Measurements from ENCODE around the gene ALPK1. TPM values are rescaled to one million over a fixed set of nuclear protein-coding genes. Genes with fewer than 3 reads are reported as not detected.

ALPK1 gene
- total RNA-seq, 2 donors from 2014 or later = 12.1 to 13.7 TPM

GRCh38 chr4:112341033-112341432 is 43.9 kb downstream of the ALPK1 start:
- no peaks in the 10 kb centered on the region for H3K36me3 ChIP-seq
- no peak overlapping the region for H3K4me3 ChIP-seq
- no peaks in the 10 kb centered on the region for H3K27me3 ChIP-seq (replicated peaks; ENCODE audit: insufficient read depth)
- no peaks in the 10 kb centered on the region for H3K4me1 ChIP-seq (replicated peaks)
- intact Hi-C loops (cut with DNase I) = no loop called here
- no peaks in the 10 kb centered on the region for H3K9me3 ChIP-seq
- no peak for DNase-seq (ENCODE audit: low spot score)
- H3K27ac ChIP-seq = no peak overlapping the region
- 87% methylated on average over 5 of the region's 5 CpGs for WGBS
- no peak for TF ChIP-seq POLR2A (IDR thresholded peaks at IDR 0.05)
- TF ChIP-seq POLR2AphosphoS5 (IDR thresholded peaks at IDR 0.05) = no peak
- TF ChIP-seq CTCF (IDR thresholded peaks at IDR 0.05) = no peak

GRCh38 chr4:112343330-112344080 is 46.3 kb downstream of the ALPK1 start:
- WGBS = 48% methylated on average over 10 of the region's 10 CpGs
- H3K27ac ChIP-seq = no peak overlapping the region
- intact Hi-C loops (cut with DNase I) = no loop called here
- no peak for DNase-seq (ENCODE audit: low spot score)
- no peak overlapping the region for H3K4me3 ChIP-seq
- no peaks in the 10 kb centered on the region for H3K4me1 ChIP-seq (replicated peaks)
- H3K36me3 ChIP-seq = no peaks in the 10 kb centered on the region
- TF ChIP-seq POLR2A (IDR thresholded peaks at IDR 0.05) = no peak
- no peak for TF ChIP-seq CTCF (IDR thresholded peaks at IDR 0.05)
- TF ChIP-seq POLR2AphosphoS5 (IDR thresholded peaks at IDR 0.05) = no peak
- H3K9me3 ChIP-seq = no peaks in the 10 kb centered on the region
- H3K27me3 ChIP-seq (replicated peaks; ENCODE audit: insufficient read depth) = no peaks in the 10 kb centered on the region

- no peaks in the 10 kb centered on the region for H3K4me1 ChIP-seq (replicated peaks)
- no peak for TF ChIP-seq POLR2A (IDR thresholded peaks at IDR 0.05)
- TF ChIP-seq CTCF (IDR thresholded peaks at IDR 0.05) = peak in 2 of 4 experiments; percentile 9 to 20
- peak; percentile 25 for TF ChIP-seq POLR2AphosphoS5 (IDR thresholded peaks at IDR 0.05)
- H3K4me3 ChIP-seq = no peak overlapping the region
- H3K27ac ChIP-seq = no peak overlapping the region
- DNase-seq (ENCODE audit: low spot score) = peak; percentile 69
- WGBS = 14% methylated on average over 11 of the region's 11 CpGs
- H3K9me3 ChIP-seq = no peaks in the 10 kb centered on the region
- no peaks in the 10 kb centered on the region for H3K27me3 ChIP-seq (replicated peaks; ENCODE audit: insufficient read depth)
- intact Hi-C loops (cut with DNase I) = no loop called here
- no peaks in the 10 kb centered on the region for H3K36me3 ChIP-seq
These were observed 51.5 kb downstream of the ALPK1 start for GRCh38 chr4:112348488-112349158.

- Histone ChIP-seq H3K27ac (no peak overlapping the region), H3K4me1 (replicated peaks) (no peaks in the 10 kb centered on the region), H3K36me3 (no peaks in the 10 kb centered on the region), H3K4me3 (no peak overlapping the region), H3K27me3 (replicated peaks; ENCODE audit: insufficient read depth) (no peaks in the 10 kb centered on the region), H3K9me3 (no peaks in the 10 kb centered on the region)
- intact Hi-C loops (cut with DNase I) = no loop called here
- TF ChIP-seq POLR2AphosphoS5 (IDR thresholded peaks at IDR 0.05) = no peak
- no peak for TF ChIP-seq POLR2A (IDR thresholded peaks at IDR 0.05)
- no peak for TF ChIP-seq CTCF (IDR thresholded peaks at IDR 0.05)
- no peak for DNase-seq (ENCODE audit: low spot score)
These were observed 55.6 kb downstream of the ALPK1 start for GRCh38 chr4:112352736-112353135.

- Histone ChIP-seq H3K27me3 (replicated peaks; ENCODE audit: insufficient read depth) (no peaks in the 10 kb centered on the region), H3K4me3 (no peak overlapping the region), H3K4me1 (replicated peaks) (no peaks in the 10 kb centered on the region), H3K36me3 (no peaks in the 10 kb centered on the region), H3K27ac (no peak overlapping the region), H3K9me3 (no peaks in the 10 kb centered on the region)
- DNase-seq (ENCODE audit: low spot score) = no peak
- TF ChIP-seq POLR2AphosphoS5 (IDR thresholded peaks at IDR 0.05) (no peak), CTCF (IDR thresholded peaks at IDR 0.05) (no peak), POLR2A (IDR thresholded peaks at IDR 0.05) (no peak)
- intact Hi-C loops (cut with DNase I) = no loop called here
- WGBS = 97% methylated on average over 20 of the region's 20 CpGs
These were observed 58.5 kb downstream of the ALPK1 start for GRCh38 chr4:112355662-112356061.

Data from prostate gland (tissue), 2 donors.